Right hindlimb (tissue), 1 donor: ENCODE measurements around the gene SP9.
A peak's percentile ranks its signal among the peaks of the same experiment; 100 is the strongest.

Source experiments
- DNase-seq: peaks from one replicate; pipeline ENCODE4 v3.0.0-alpha.2; 2018

Gene SP9

GRCh38 chr2:174333372-174334277, 1.1 kb upstream of the SP9 start:
- DNase-seq, result no peak

GRCh38 chr2:174334278-174334715, 457 bp upstream of the SP9 start:
- DNase-seq, result no peak

- peak; percentile 33 for DNase-seq
Measured at GRCh38 chr2:174335254-174335987, 667 bp downstream of the SP9 start.

- peak; percentile 45 for DNase-seq
Measured at GRCh38 chr2:174335988-174336500, 1.3 kb downstream of the SP9 start.

- DNase-seq, result no peak
Measured at GRCh38 chr2:174336501-174337336, 2.0 kb downstream of the SP9 start.

- peak; percentile 47 for DNase-seq
Measured at GRCh38 chr2:174337337-174338146, 2.8 kb downstream of the SP9 start.

- no peak for DNase-seq
Measured at GRCh38 chr2:174338147-174338605, 3.4 kb downstream of the SP9 start.

DNA sequence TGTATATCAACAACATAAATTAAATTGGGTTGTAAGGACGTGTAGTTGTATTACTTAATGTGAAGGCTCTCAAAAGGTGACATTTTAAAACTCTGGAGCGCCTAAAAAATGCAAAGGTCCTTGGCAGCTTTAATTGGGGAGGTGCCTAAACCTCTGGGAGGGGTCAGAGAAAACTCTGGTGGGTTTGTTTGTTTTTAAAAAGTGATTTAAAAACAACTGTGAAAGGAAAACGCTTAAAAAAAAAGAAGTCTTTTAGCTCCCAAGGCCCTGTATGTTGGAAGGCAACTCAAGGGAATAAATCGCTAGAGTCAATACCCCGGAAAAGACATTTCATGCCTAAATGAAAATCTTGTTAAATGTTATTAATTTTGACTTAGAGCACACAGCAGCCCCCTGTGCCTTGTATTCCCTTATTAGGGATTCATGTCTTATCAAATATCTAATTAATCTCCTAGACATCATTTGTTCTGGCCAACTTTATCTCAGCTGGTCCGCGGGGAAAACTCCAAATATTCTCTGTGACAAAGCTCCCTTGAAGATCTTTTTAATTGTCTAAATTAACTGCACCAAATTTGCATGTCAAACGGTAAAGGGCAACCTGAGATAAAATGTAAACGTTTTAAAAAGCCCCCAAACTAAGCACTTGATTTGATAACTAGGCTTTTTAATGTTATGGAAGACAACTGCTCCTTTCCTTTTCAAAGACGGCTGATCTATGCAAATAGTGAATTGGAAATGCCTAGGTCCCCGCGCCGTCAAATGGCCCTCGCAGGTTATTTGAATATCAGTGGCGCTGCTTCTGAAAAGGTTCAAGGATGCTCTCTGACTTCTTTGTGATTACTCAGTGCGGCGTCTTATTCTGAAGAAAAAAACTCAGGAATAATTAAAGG, 4.2 kb downstream of the SP9 start:
- peak; percentile 41 for DNase-seq

DNA sequence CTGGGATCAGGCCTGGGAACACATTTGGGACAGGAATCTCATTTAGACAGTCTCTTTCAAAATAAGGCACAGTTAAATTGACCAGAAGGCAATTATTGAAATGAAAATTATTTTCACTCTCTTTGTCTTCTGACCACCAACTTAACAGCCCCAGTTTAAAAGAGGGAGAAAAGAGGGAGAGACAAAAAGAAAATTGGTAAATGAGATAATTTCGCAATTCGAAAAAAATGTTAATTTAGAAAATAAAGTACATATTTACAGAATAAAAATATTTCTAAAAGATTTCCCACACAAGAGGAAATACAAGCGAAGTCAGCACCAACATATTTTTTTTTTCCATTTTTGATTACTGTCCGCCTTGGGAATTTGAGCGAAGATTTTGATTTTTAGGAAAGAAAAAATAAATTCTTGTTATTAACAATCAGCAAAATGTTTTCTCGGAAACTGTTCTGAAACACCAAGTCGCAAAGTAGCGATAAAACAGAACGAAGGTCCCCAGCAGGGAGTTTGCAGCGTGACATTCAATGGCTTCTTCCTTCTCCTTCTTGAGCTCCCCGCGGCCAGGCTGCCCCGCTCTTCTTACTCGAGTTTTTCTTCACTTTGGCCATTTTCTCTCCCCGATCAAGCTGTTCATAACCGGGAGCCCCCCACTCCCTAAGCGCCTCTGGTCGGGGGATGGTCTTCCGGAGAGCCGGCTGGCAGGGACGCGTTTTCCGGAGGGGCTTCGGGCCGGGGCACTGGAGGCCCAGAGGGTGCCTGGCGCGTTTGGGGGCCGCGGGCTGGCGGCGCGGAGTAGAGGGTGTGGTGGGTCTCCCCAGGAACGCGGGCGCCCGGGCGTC, 5.0 kb downstream of the SP9 start:
- DNase-seq, result peak; percentile 38

- peak; percentile 35 for DNase-seq
Measured at GRCh38 chr2:174340400-174341292, 5.9 kb downstream of the SP9 start.

DNA sequence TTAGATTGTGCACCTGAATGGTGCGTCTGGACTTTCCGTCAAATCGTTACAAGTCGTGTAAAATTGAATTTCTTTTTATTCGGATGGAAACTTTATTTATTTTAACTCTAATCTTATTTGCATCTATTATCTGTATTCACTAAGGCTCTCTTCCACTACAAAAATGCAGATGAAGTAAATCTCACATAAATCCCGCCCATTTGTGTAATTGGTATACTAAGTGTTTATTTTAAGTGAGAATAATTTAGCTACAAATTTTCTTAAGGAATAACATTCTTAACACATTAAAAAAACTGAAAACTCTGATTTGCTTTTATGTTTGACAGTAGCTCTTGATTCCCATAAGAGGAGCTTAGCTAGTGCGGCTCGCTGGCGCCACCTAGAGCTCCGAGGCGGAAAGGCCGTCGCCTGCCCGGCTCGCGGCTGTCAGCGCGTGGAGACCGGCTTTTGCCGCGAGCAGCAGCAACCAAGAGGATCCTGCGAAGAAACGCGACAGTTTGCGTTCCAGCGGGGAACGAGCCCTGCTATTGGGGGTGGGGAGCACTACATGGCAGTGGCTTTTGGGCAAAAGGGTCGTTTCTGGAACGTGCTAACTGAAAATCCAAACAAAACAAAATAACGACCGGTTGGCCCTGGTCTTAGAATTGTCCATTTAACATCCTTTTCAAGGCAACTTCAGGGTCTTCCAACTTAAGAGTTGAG, 6.7 kb downstream of the SP9 start:
- DNase-seq, result peak; percentile 93

DNA sequence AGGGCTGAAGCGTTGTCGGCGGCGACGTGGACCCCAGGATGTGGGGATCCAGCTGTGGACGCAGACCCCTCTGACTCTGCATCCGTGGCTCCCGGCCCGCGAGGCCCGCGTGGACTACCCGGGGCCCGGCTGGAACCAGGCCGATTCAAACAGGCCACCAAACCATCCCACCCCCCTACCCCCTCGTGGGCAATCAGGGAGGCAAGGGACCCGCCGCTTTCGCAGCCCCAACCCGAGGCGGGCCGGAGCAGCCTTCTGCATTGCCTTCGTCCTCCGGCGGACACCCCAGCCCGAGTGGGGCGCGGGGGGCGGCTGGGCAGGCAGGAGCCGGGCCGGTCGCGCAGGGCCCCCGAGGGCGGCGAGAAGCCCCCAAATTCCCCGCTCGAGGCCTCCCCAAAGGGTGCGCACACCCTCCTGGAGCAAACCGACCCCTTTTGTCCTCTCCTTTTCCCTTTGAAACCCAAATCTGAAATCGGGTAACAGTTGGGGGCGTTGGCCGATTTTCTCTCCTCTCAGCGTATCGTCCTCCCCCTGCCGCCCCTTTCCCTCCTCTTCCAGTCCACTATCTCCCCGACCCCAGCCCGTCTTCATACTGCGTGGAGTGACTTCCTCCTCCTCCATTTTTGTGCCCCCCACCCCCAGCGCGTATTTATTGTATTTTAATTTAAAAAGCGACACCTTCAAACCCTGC, 7.4 kb downstream of the SP9 start:
- peak; percentile 37 for DNase-seq

DNA sequence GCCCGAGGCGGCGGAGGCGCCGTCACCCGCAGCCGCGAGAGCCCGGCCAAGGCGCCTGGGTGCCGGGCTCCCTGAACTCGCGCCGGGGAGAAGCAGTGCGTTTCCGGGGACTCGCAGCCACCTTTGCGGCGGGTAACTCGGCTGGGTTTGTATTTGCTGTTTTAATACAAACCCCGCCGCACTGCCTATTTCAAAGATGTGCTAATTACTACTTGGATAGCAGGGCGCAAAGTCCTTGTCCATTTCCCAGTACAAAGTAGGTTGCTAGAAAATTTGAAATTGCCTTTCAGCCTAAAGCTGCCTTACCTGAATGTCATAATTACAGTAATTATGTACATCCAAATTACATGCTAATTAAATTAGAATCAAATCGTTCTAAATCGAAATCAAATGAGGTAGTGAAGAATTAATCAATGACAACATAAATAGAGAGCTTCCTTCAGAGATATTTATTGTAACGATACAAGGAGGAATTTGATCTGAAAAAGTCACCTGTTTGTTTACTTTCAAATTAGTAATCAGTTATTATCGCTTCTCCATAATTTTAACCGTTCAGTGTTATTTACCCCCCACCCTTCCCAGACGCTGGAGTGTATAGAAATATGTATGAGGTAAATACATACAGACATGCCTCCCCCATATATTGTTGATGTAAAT, 8.1 kb downstream of the SP9 start:
- DNase-seq, result peak; percentile 31

DNA sequence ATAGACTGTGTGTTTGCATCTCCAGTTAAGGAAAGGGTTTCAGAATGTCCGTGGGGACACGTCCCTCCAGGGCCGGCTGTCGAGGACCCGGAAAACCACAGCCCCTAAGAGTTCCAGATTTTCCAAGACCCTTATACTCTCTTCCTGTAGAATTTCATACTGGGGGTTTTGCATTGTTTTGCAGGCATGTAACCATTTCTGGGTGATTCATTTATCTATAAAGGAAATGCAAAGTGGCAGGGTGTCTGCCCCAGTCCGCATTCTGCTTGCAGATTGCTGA, 8.5 kb downstream of the SP9 start:
- no peak for DNase-seq

DNA sequence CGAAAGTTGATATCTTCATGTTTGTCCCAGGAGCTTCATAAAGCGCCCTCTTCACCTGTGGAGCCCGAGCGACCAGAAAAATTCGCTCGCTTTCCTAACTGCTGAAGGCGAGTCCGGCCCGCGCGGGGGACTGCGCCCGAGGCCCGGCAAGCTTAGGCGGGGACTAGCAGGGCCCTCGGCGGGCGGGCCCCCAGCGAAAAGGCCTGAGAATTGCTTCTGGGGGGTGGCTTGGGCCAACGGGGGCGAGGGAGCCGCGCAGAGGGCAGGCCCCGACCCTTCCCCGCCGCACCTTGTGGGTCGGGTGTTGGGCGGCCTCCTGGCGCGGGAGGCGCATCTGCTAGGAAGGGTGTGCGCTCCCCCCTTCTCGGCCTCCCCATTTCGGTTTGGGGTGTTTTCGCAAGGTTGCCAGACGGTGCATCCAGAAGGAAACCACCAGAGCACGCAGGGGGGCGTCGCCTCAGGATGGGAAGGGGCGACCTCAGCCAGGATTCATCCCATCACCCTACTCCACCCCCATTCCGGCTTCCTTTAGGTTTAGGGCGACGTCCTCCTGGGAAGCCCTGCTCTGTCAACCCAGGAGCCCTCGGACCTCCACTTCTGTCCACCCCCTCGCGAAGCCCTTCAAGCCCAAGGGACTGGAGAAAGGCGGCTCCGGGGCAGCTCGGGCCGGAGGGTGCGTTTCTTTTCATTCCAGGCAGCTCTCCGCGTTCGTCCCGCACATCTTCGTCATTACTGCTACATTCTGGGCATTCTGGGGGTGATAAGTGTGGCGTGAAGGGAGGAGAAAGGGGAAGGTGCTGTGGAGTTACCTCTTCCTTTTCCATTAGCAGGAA, 9.1 kb downstream of the SP9 start:
- peak; percentile 23 for DNase-seq
